Right renal pelvis (tissue), 4 donors: Measurements from ENCODE around the gene LAIR1. TPM values are rescaled to one million over a fixed set of nuclear protein-coding genes. Genes with fewer than 3 reads are reported as not detected.
"Not testable (repeated sequence)": the region's sequence is repeated elsewhere in the genome, so short reads cannot be mapped to it uniquely, and the experiment has no call there.

Experiments
- DNase-seq, 4 donors: peaks; one replicate each; pipeline ENCODE4 v3.0.0-alpha.2; 2013; ENCODE audit warnings: low read depth in 4 of 4, low spot score in 3 of 4, missing footprints in 1 of 4
- polyA plus RNA-seq, 4 donors: library from polyadenylated mRNA; unstranded; fragments of 120-200 nt; gene quantifications; one replicate each; pipeline ENCODE4 v1.2.1, GENCODE V29; 2013; ENCODE audit not compliant: insufficient read length in 4 of 4

Gene LAIR1
- polyA plus RNA-seq, 4 donors, result 3.3 to 5.6 (median 4.7) TPM

DNA sequence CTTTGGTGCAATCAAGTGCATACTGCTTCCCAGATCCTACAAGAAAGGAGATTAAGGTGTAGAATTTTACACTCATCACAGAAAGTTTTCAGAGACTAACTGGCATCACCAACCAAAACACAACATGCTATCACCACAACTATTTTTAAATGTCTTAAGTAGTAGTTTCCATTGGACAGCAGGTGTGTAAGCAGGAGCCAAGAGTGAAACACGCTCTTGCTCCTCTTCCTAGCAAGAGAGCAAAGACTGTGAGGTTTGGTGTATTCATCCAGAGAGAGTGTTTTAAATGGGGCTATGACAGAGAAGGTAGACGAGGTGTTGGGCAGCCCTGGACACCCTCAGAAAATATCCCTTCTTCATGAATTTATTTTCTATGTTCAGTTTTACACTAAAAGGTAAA, 13.3 kb downstream of the LAIR1 start:
- no peak for DNase-seq

DNA sequence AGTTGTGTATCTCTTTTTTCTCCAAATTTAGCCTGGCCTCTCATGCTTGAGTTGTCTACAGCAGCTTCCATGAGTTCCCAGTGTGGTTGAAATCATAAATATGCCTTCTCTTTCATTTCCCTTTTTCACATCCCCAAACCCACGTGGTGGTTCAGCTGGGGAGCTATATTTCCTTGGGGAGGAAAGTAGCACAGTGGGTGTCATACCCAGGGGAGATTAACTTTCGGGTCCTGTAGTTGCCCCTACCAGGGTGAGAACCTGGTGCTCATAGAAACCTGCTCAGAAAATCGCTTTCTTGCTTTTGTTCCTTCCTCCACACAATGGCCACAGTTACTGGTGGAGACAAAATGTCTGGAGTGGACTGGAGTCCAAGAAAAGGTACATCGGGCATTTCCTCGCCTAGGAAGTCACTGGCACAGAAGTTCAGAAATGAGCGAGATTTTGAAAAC, 18.8 kb downstream of the LAIR1 start:
- DNase-seq, result no peak

DNA sequence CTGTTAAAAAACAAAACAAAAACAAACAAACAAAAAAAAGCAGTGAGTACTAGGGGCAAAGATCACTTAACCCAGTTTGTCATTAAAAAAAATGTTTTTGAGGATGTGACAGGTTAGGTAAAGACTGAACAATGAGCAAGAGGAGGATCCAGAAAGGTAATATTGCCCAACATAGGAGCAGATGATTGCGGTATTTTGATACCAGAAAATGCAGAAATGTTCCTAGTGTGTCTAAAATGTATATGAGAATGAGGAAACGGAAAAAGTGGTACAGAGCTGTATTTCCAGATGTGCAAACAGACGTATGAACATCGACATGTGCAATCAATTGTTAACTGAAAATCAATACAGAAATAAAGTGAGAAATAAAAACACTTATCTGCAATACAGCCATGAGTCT, 20.9 kb downstream of the LAIR1 start:
- no peak for DNase-seq

DNA sequence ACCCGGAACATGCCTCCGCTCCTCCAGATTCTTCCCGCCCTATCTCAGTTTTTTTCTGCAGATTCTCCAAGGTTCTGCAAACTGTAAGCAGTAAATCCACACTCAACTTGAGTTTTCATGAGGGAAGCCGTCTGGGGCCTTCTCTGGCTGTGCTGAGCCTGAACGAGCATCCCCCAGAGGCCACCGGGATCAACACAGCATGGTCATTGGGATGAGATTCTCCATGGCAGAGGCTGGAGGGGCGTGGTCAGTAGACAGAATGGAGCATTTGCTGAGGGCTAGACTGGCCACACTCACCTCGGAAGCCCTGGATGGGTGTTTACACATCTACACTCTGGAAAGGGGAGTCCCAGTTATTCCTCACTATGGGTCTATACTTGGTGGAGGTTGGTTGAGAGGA, 23.4 kb downstream of the LAIR1 start:
- DNase-seq, result no peak

DNA sequence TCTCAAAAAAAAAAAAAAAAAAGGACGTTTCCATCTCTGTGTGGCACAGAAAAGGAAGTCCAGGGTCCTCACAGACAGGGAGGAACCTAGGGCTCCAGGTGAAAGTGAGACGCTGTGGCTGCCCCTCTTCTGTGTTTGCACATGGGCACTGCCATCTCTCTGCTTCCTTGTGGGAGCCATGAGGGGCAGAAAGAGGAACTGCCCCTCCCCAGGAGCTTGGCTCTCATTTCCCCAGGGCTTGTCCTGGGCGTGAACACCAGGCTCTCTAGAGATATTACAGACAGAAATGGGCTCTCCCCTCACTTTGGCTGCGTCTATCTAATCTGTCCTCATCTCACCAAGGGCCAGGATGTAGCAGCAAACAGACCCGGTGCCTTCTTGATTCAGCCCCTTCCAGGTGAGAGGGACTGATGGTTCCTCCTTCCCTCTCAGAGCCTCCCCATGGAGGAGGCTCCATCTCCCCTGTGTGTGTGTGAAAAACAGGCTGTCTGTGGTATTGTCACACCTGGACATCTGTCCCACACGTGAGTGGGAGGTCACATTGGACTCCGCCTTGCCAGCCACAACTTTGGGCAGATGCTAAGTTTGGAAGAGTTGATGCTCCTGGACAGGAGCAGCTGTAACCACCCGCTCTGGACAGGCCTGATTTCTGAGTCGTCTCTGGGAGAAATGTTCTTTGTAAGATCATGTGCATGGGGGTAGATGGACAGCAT, 24.9 kb downstream of the LAIR1 start:
- DNase-seq, result no peak

DNA sequence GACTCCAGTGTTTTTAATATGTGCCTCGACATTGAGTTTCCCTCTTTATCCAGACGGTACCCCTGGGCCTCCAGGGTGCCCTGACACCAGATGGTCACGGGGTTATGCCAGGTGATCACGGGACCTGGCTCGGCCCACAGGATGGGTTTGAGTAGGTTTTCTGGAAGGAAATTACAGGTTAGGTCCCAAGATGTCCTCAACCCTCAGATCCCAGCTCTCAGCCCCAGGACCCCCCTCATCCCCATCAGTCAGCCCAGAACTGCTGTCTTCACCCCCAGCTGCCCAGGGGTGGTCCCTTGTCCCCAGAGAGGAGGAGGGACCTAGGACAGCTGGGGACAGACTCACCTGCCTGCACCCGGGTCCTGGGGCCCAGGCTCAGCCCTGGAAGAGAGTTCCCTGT, 26.2 kb downstream of the LAIR1 start:
- no peak for DNase-seq

DNA sequence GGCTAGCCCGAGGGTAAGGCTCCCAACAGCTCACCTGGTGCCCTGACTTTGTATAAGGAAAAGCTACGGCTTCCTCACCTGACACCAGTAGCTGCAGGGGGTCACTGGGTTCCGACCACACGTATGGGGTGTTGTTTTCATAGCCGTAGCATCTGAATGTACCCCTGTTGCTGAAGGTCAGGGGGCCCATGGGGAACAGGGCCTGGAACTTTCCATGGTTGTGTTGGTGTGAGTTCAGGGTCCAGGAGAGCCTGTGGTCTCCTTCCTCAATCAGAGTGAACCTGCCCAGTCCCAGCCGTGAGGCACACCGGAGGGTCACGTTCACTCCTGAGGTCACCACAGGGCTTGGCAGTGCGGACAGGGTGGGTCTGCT, 26.9 kb downstream of the LAIR1 start:
- DNase-seq, result no peak

DNA sequence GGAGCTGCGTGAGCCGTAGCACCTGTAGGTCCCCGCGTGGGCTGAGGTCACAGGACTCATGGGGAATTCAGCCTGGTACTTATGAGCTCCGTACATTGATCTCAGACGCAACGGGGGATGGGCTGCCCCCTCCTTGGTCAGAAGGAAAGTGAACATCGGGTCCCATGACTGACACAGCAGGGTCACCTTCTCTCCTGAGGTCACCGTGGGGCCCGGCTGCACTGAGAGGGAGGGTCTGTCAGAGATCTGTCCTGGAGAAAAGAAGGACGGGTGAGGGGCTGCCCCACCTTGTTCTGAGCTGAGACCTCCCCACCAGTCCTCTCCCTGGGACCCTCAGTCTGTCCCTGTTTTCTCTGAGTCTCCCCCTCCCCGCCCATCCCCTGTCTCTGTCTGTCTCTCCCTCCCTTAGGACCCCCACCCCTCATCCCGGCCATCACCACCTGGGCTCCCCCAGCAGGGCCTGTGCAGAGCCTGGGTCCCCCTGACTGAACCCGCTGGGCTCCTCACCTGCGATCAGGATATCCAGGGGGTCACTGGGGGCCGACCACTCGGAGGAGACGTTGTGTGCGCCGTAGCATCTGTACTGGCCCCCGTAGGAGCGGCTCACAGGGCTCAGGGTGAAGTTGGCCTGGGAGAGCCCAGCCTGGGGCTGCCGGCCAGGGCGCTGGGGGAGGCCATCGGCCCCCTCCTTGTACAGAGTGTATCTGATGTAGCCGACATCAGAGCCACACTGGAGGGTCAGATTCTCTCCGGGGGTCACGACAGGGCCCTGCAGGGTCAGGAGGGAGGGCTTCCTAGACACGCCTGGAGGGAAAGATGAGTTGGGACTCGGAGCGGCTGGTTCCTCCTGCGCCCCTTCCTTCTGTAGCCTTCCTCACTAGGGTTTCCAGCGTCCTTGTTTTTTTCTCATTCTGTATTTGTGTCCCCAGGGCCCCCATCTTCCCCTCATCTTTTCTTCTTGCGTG, 27.6 kb downstream of the LAIR1 start:
- DNase-seq, result no peak

DNA sequence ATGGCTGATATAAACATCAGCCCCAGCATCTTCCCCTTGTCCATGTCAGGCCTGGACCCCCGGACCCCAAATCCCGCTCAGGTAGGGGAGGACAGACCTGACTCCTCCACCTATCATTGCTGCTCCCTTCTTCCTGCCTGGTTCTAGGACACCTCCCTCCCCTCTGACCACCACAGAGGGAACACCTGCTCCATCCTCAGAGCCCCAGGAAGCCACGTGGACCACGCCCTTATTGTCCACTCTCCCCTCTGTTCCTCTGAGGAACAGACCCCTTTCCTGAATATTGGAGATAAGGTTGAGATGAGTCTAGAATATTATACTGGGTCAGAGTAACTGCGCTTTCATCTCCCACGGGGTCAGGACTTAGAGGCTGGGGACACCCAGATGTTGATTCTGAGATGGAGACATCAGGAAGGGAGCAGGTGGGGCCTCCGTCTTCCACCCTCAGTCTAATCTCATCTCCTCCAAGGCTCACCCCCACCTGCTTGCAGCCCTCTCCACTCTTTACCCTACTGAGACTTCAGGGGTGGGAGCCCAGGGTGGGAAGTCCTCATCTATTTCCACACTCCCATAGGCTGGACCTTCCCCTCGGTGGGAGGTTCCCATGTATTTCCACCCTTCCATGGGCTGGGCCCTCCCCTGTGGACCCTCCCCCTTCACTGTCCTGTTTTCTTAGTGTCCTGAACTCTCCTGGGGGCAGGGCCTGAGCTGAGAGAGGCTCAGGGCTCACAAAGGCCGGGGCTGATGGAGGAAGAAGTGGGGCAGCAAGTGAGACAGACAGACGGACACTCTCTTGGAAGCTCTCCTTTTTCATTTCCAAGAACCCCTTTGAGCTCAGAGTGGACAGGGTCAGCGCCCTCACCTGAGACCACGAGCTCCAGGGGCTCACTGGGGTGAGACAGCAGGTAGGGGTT, 28.5 kb downstream of the LAIR1 start:
- no peak for DNase-seq

DNA sequence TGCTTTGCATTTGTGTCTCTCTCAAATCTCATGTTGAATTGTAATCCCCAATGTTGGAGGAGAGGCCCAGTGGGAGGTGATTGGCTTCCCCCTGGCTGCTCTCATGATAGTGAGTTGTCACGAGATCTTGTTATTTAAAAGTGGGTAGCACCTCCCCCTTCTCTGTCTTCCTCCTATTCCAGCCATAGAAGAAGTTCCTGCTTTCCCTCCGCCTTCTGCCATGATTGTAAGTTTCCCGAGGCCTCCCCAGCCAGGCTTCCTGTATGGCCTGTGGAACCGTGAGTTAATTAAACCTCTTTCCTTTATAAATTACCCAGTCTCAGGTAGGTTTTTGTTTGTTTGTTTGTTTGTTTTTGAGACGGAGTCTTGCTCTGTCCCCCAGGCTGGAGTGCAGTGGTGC, 29.6 kb downstream of the LAIR1 start:
- no peak for DNase-seq

DNA sequence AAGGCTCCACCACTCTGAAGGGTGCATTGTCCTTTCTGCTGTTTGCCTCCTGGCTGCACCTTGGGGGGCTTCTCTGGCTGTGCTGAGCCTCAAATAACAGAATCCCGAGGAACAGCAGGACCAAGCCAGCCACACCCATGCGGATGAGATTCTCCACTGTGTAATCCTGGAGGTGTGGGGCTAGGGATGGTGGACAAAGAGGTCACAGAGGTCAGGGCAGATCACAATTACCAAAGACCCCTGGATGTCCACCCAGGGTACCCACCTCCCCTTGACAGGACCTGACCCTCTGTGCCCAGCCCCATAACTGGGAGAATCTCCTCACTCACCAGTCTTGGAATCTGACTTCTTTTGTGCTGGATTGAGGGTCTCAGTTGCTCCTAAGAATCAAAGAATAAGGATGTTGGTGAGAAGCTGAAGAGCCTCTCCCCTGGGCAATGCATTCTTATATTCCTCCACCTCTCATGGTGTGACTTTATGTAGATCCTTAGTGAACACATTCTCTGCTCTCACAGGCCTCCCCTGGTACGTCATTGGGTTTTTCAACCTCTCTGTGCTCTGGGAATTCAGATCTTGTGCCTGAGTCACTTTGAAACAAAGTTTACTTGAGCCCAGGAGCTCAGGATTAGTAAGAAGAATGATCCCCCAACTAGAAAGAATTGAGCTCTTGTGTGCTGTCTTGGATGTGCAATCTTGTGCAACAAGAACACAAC, 31.0 kb downstream of the LAIR1 start:
- no peak for DNase-seq

DNA sequence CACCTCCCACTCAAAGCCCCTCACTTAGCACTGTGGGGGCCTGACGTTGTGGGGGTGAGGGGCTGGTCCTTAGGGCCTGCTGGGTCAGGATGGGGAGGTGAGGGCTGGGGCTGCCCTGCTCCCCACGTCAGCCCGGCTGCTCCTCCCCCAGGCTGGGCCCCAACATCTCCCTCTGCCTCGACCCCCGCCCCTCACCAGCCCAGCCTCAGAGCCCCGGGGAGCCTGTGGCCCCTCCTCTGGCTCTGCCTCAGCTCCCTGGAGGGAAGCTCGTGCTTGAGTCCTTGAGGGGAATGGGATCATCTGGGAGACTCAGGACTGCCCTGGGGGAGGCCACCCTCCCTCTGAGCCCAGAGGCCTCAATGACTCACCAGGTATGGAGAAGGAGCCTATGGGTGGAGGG, 32.6 kb downstream of the LAIR1 start:
- no peak for DNase-seq

DNA sequence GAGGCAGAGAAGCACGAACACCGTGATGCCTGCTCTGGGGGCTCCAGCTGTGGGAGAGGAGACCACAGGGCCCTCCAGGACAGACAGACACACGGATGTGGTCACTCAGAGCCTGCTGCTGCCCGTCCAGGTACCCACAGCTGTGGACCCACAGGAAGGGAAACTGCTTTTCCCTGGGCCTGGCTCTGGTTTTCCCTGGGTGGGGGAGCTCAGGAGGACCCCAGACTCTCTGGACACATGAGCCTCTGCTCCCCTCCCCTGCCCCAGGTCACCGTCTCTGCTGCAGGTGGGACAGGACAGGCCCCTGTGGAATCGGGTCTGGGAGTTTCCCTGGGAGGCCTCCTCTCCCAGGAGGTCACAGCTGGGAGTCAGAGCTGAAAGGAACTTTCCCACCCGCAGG, 33.1 kb downstream of the LAIR1 start:
- no peak for DNase-seq

DNA sequence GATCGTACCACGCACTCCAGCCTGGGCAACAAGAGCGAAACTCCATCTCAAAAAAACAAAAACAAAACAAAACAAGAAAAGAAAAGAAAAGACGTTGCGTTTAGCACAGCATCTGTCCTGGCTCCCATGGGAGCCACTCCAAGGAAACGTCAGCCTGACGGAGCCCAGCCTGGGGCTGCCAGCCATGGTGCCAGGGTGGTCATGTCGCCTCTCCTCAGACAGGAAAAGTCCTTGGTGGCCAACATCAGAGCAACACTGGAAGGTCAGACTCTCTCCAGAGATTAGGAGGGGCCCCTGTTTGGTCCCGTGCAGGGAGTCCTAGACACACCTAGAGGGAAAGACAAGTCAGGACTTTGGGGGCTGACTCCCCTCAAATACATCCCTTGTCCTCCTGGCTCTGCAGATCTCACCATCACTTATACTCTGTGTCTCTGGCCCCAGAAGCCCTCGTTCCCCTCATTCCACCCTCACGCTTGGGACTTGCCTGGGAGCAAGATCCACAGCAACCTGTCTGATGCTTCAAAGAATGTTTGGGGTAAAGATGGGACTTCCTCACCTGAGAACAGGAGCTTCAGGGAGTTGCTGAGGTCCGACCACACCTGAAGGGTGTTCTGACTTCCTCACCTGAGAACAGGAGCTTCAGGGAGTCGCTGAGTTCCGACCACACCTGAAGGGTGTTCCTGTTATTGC, 35.1 kb downstream of the LAIR1 start:
- no peak for DNase-seq

DNA sequence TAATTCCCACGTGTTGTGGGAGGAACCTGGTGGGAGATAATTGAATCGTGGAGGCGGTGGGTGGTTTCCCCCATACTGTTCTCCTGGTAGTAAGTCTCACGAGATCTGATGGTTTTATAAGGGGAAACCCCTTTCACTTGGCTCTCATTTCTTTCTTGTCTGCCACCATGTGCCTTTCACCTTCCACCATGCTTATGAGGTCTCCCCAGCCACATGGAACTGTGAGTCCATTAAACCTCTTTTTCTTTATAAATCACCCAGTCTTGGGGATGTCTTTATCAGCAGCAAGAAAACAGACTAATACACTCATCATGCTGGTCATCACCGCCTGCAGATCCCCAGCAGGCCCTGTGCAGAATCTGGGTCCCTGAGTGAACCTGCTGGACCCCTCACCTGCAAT, 36.0 kb downstream of the LAIR1 start:
- DNase-seq, result not testable (repeated sequence)

DNA sequence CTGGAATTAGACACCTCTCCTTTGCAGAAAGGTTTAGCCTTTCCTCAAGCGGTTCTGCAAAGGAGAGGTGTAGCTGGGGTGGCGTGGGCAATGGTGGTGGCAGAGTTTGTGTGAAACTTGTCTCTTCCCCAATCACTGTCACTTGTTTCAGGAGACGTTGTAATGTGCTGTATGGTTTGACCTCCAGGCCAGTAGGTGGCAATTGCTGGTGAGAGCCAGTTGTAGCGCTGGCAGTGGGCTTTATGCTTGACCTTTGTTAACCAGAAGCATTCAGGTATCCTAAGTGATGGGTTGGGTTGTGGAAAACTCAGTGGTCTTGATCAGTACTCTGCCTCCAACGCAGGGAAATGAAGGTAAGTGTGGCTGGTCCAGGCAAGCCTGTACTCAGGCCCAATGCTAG, 39.1 kb downstream of the LAIR1 start:
- no peak for DNase-seq

DNA sequence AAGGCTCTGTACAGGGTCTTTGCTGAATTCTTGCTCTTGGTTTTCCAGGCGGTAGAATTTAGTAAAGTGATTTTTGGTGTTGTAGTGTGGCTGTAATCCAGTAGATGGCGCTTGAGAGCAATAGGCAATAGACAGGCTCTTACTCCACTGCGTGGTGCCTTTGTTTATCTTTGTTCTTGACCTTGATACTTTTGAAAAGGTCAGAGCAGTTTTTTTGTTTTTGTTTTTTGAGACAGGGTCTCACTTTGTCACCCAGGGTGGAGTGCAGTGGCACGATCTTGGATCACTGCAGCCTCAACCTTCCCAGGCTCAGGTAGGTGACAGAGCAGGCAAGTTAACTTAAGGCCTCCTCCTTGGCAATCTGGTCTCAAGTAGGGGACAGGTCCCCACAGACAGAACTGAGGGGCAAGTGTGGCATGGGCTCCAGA, 39.5 kb downstream of the LAIR1 start:
- DNase-seq, result peak; percentile 10 to 26 (median 20)

DNA sequence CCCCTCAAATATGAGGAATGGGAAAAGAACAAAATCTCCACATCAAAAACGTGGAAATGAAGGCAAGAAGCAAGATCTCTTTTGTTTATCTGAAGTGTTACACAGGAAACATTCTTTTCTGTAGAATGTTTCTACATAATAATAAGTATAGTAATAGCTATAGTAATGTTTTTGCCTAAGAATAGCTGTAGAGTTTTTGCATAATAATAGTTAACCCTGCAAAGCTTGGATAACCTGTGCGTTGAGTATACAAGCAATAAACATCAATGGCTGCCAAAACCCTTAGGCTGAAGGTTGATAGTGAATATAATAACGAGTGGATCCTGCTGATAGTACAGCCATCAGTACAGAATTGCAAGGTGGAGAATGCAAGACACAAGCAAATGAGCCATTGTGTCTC, 40.7 kb downstream of the LAIR1 start:
- DNase-seq, result no peak

DNA sequence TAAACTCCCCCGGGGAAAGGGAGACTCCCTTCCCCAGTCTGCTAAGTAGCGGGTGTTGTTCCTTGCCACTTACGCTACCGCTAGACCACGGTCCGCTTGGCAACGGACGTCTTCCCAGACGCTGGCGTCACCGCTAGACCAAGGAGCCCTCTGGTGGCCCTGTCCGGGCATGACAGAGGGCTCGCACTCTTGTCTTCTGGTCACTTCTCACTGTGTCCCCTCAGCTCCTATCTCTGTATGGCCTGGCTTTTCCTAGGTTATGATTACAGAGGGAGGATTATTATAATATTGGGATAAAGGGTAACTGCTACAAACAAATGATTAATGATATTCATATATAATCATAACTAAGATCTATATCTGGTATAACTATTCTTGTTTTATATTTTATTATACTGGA, 41.8 kb downstream of the LAIR1 start:
- not testable (repeated sequence) for DNase-seq

DNA sequence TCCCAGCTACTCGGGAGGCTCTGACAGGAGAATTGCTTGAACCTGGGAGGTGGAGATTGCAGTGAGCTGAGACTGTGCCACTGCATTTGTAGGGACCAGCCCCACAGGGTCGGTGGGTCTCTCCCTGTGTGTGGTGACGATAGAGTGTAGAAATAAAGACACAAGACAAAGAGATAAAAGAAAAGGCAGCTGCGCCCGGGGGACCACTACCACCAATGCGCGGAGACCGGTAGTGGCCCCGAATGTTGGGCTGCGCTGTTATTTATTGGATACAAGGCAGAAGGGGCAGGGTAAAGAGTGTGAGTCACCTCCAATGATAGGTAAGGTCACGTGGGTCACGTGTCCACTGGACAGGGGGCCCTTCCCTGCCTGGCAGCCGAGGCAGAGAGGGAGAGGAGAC, 42.4 kb downstream of the LAIR1 start:
- not testable (repeated sequence) for DNase-seq
